T follicular helper cell (primary cell): ENCODE data around the gene TMEM196.

Source experiments
- DNase-seq: peaks from one replicate; pipeline ENCODE4 v3.0.0-alpha.2; 2020; ENCODE audit warnings: low read depth
- total RNA-seq, 2 experiments: gene quantifications; one replicate each; lab custom pipeline; 2026; lab: John Stamatoyannopoulos, UW

The TMEM196 gene
- total RNA-seq, result 0 reads per million in 2 experiments

DNA sequence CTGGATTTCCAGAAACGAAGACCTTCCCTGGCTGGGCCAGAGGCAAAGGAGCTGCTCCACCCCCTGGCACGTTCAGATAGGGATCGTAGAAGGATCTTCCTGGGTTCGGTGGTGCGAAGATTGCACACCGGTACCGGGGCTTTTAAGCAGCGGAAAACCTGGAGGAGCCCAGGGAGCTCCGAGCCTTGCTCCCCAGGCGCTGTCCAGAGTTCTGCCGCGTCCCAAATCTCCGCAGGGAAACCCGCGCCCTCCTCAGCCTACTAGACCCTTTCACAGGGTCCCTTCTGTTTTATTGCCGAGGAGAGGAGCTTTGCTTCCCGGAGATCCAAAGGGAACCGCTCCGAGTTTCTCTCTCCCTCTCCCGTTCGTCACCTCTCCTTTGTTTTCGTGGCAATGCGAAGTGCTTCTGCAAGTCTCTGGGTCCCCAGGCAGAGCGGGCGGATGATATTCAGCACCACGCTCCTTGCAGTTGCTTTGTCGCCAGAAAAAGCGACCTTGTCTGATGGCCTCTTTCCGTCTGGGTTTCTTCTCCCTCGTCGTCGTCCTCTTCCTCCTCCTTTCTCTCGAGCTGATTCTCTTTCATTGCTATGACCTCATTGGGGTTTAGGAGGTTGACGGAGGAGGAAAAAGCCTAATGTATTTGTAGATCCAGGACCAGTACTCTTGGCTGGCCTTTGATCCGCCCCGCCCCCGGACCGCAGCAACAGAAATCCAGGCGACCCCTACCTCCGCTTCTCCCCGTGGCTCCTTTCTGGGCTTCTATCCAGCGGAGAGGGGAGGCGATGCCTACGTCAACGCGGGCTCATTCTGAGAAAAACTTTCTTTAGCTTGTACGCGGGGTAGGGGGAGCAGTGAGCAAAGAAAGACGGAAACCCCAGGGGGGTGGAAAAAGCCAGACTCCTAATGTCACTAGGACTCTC lies at the start of gene TMEM196:
TMEM196 (minus strand) TSS at position 777 of the 920 bp plus-strand sequence. CDS start 921 bp downstream, outside the sequence.
- no peak for DNase-seq

DNA sequence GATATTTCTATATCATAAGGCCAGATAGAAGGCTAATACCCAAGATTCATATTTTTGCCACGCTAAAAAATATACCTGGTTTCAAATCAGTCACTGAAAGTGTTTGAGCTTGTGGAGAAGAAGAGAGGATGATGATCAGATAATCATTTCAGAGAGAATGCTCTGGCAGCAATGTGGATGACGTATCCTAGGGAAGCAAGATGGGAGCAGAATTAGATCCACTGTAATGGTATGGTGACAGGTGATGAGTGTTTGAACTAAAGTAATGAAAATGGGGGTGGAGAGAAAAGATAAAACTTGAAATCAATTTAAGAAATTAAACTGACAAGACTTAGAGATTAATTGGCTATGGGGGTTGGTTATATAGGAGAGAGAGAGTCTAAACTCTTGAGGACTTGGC lies 42.7 kb upstream of the TMEM196 start:
- no peak for DNase-seq

DNA sequence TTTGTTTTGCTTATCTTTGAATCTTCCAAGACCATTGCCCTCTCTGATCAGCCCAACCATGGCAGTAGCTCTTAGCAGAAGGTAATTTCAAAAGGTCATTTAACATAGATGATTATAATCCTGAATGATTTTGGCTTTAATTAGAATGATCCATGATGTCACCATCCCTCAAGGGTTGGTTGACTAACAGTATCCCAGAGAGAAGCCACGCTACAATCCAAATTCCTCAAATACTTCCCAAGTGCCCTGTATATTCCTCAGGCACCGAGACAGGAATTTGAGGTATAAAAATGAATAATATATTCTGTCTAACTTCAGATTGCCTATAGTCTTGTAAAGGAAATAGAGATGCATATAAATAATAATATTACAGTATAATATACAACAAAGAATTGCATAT lies 42.1 kb upstream of the TMEM196 start:
- no peak for DNase-seq

DNA sequence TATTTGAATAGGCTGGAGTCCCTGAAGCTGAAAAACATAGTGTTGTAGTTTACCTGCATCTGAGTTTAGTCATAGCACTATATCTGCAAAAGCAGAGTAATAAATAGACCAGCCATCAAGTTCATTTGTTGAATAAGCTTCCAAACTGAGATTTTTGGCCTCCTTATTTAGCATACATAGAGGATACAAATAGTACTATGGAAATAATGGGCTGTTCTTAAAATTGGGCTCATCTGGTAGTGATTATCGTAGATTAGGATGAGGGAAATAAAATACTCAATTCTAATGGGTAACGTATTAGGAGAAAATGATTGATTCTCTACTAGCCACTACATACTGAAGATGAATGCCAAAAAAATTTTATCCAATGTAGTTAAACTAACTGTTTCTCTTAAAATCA lies 41.4 kb upstream of the TMEM196 start:
- DNase-seq, result no peak

DNA sequence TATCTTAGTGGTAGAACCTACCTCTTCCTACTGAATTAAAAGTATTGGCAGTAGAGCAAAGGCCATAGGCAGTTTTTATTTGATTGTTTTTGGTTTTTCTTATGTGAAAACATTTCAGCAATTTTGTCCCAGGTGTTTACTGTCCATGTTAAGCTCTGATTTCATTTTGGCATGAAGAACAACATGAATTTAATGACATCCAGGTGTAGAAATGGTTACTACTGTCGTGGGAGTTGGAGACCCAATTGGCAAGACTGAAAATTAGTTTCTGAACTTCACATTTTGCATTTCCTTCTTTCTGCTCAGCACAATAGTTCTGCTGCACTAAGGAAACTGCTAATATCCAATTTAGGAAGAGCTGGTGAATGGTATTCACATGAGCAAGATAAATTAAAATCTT lies 38.0 kb upstream of the TMEM196 start:
- no peak for DNase-seq

DNA sequence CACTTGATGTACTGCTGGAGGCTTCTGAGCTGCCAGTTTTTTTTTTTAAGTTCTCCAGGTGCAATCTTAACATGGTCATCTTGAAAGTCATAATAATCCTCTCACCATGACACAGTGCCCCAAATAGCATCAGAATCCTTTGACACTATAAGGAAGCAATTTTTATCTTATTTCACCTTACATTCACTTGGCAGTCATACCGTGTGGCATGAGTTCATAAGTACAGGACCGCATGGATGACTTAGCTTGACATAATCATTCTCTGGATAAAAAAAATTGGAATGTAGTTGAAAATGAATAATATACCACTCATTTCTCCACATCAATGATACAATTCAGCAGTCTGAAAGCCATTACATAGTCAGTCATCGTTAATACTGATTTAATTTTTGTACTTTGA lies 25.6 kb upstream of the TMEM196 start:
- DNase-seq, result no peak

DNA sequence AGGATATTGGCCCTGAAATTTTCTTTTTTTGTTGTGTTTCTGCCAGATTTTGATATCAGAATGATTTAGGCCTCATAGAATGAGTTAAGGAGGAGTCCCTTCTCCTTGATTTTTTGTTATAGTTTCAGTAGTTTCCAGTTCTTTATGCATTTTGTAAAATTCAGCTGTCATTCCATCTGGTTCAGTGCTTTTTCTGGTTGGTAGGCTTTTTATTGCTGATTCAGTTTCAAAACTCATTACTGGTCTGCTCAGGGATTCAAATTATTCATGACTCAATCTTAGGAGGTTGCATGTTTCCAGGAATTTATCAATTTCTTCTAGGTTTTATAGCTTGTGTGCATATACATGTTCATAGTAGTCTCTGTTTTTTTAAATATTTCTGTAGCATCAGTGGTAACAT lies 10.1 kb upstream of the TMEM196 start:
- DNase-seq, result no peak

DNA sequence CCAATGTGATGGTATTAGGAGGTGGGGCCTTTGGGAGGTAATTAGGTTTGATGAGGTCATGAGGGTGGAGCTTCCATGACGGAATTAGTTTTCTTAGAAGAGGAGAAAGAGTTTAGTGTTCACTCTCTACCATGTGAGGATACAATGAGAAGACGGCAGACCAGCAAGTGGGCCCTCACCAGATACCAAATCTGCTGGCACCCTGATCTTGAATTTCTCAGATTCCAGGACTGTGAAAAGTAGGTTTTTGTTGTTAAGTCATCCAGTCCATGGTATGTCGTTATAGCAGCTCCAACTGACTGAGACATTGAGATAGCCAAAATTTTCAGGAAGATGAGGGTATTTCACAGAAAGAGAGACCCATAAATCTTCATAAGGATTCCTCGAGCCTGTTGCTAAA lies 3.6 kb upstream of the TMEM196 start:
- no peak for DNase-seq

DNA sequence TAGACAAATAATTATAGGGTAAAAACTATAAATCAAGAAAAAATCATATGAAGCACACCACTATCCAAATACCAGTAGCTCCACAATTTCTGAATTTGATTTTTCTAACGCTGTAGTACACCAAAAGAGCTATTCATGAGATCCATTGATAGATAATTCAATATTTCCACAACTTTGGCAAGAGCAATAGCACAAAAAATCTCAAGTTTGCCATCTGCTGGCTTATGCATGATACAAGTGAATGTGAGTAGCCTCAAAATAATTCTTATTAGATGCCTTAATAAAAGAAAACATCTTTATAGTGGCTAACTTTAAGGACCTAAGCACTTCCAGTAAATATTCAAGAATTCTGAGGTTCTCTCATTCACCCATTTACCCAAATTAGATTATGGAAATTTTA lies 2.2 kb upstream of the TMEM196 start:
- DNase-seq, result no peak

DNA sequence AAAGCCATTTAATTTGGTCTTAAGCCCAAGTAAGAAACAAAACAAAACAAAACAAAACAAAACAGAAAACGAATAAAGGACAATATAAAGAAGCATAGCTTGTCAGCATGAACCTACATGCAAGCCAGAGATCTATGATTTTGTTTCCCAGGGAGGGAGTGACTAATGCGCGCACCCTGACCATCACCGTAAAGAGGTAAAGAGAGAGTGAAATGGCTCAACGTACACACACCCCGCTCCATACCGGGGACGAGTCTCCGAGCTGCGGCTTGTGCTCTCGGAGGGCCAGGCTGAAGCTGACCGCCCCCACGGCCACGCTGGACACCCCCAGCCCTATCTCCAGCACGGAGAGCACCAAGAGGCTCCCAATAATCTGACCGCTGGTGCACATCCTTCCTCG lies 1.1 kb downstream of the TMEM196 start:
- DNase-seq, result no peak

DNA sequence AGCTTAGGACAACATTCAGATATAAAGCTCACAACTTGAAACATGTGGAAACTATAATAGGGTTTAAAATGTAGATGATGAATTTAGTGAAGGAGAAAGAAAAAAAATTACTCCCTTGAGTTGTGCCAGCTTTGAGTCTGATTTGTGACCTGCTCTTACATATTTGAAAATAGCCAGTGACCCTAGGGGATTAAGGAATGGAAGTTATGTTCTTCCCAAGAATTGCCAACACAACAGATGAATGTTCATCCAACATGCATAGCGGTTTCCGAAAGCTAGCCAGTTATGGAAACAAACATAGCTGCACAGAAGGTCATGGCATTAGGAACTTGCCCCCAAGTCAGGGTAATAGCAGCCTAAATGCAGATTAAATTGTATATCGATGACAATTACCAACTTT lies 10.8 kb downstream of the TMEM196 start:
- no peak for DNase-seq

DNA sequence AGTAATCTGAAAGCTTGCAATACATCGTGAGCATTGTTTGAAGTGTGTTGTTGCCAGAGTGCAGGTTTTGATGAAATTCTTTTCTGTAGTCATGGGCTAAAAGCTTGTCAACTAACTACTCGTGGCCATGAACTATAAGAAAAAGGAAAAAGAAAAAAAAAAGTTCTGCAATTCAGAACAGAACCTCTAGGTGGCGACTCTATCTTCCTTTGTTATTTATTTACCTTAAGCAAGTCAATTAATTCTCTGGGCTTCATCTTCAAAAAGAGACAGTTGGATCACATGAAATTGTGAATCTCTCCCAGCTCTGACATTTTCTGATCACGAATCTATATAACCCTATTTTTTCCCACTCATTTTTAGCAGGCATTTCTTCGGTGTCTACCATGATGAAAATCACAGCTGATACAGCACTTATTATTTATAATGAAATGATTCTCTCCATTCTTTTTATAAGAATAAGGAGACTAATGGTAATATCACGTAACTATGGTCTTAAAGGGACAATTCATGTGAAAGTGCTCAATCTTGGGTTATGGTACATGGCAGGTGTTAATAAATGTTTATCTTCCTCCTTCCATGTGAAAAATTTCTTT lies 18.8 kb downstream of the TMEM196 start:
- DNase-seq, result no peak

DNA sequence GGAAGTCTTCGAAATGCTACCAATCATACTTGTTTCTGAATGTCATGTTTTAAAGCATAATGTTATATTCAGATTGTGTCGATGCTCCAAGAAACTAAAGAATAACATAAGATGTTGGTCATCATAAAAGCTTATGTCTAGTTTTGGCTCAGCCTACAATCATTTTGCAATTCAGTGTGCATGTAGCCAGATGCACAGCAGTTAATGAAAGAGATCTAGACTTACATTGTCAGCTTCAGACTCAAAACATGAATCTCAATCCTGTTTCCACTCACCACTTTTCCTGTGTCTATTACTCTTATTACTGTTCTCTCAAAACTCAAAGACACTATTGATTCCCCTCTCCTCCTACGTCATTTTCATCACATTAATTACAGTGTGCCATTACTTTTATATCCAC lies 21.4 kb downstream of the TMEM196 start:
- DNase-seq, result no peak

DNA sequence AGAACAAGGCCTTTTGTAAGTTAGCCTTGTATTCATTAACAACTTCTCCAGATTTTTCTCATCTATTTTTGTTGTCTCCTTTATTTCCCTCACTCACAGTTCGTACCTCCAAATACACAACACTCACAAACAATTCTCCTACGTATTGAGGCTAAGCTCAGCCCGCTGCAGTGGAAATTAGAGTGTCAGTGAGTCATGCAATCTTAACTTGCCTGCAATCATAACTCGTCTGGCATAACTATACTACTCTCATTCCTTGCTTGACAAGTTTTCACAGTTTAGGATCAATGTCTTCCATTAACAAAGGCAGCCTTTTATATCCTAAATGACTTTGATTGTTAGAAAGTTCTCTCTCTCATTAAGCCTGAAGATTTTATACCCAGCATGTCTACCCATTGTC lies 23.8 kb downstream of the TMEM196 start:
- DNase-seq, result no peak

DNA sequence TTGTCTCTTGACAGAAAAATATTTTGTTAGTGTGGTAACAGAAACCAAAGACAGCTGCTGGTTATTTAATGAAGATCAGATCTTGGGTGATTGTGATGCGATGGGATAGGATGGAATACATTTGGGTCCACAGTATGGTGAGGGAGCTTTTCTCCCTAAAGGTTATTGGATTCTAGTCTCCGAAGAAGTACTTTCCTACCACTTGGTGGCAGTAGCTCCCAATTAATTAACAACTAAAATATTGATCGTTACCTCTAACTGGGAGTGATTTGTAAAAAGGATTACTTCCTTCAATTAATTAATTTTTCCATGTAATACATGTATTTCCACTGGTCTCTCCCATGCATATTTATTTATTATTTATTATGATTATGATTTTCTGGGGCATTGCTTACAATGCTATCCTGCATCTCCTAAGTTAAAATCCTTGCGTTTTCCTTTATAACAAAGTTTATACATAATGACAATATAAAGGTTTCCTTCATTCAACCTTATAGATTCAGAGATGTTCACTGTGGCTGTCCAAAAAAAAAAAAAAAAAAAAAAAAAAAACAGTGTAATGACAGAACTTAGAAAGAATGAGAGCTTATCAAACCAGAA lies 25.6 kb downstream of the TMEM196 start:
- no peak for DNase-seq

DNA sequence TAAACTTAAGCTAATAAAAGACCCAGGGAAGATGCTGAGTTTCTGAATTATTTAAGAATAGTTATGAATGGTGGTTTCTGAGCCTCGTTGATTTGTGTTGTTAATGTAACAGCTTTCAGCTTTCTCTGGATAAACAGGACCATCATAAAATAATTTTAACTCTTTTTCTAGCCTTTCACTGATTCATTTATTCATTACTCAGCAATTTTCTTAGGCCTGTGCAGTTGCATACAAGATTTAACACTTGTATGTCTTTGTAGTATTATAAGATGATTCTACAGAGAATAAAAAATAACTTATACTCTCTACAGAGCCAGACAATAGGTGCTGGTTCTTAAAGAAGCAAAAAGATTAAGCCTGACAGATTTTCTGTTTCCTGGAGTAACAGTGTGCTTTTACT lies 29.3 kb downstream of the TMEM196 start:
- DNase-seq, result no peak

DNA sequence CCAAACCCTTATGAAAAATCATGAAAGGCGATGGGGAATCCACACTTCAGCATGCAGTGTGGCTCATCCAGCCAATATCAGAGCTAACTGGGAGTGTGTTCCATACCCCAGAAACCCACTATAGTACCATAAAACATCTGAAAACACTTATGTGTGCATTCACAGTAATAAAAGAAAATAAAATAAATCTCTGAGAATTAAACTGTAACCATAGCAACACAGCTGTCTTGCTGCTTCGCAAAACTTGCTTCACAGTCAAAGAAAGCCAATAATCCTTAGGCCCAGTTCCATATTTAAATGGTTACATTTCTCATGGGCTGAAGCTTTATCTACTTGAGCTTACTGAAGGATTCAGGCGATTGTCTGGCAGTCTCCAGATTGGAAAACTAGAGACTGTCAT lies 44.7 kb downstream of the TMEM196 start:
- no peak for DNase-seq

DNA sequence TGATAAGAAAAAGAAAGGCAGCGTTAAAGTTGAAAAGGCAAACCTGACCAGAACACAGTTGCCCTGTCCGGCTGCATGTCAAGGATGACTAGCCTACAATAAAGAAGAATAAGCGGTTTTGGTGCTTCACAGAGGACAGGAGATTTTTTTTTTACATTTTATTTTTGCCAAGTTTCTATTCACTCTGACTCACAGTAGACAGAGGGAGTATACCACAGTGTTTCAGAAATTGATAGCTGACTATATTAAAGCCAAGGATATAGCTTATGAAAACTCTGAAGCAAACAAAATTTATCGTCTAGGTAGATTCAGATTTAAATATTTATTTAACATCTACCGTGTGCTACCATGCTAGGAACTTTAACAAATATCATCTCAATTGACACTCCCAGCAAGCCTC lies 47.6 kb downstream of the TMEM196 start:
- no peak for DNase-seq

DNA sequence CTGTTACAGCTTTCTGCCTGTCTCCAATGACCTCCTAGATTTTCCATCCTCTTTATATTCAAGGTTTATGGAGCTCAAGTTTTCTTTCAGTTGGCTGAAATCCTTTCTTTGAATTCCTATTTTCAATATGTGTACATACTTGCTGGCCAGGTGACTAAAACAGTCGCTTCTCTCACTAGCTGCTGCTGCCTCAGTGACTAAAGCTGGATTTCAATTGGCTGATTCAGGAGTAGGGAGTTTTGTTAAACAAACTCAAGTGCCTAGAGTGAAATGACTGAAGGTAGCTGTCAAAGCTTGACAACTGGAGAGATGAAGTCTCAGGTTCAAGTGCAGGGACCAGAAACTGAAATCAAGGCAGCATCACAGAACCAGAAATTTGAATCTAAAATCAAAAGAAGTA lies 57.9 kb downstream of the TMEM196 start:
- DNase-seq, result no peak

DNA sequence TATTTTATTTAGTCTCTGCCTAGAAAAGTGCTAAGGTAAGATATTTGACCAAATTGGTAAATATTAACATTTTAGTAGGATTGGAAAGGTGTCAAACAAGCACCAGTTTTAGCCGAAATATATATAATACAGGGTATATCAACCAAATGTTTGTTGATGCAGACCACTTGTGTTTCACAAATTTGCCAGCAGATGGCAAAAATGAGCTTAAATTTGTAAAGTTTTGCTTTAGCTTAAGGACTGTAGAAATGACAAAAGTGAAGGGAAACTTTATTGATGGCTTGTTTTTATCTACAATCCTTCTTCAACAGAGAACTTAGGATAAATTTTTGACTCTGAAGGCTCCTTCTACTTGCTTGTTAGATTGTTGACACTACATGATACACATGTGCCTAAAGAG lies 59.7 kb downstream of the TMEM196 start:
- DNase-seq, result peak; percentile 28

DNA sequence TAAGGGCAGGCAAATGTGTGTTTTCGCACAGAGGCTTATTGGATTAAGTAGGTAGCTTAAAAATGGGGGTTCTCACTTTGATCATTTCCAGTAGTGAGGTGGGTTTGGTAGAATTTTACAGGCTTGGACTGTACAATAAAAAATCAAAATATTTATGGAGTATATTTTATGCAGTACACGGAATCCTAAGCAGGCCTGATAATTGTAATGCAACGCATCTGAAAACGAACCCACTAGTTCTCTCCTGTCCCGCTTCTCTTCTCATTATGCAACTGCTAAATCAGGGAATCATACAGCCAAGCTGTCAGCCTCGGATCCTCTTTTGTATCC lies 64.2 kb downstream of the TMEM196 start:
- DNase-seq, result no peak

DNA sequence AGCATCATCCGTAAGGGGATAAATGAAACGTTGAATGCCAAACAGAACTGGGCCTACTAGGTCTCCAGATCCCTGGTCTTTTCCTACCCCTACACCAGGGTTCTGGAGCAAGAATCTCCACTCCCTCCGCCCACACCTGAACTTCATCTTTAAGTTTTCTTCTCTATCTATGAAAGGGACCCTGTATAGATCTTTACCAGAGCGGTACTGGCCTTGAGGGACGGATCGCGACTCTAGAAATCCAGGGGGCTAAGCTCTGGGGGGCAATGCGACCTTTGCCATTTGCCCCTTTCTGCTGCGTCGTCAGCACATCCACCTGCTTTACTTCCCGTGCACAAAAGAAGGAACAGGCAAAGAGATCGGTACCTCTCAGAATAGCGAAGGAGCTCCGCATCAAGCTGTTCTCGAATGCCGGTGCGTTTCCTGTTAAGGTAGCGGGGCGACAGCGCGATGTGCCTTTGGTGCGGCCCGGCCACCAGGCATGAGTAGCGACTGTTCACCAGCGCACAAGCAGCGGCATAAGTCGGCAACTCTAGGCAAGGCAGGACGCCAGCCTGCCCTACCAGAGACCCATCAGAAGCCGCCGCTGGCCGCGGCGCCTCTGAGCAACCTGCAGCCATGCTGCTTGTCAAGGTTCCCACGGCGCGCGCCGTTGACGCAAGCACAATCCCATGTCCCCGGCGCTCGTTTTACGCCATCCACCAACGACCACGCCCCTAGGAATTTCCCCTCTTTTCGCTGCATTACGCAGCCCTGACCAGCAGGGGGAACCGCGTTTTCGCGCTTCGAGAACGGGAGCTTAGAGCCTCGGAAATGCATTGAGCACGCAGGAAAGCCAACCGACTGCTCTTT lies 64.8 kb downstream of the TMEM196 start, which contains the start of gene POLR1F:
POLR1F (minus strand) TSS at position 641 of the 852 bp plus-strand sequence; CDS start at position 620, 21 bp downstream.
- peak; percentile 89 for DNase-seq
